Heart right ventricle (tissue), 16 donors: ENCODE results near the gene SLC9A6. TPM values are rescaled to one million over a fixed set of nuclear protein-coding genes. Genes with fewer than 3 reads are reported as not detected.

Experiments
- ATAC-seq, 8 donors: fragments of 200-7000 bp; cut with Tn5 transposase; one replicate each; pipeline ENCODE4 v1.9.1; 2020; ENCODE audit warnings: mild to moderate bottlenecking in 8 of 8, moderate library complexity in 8 of 8, moderate number of reproducible peaks in 1 of 8
- DNase-seq, 2 donors: peaks; one replicate each; pipeline ENCODE4 v3.0.0-alpha.2; 2020
- H3K27ac ChIP-seq, 10 donors: fragments of 200-600 bp; sonication (generic) in 2 of 10; one replicate each; pipeline versions ENCODE4 v1.5.0 to v1.8.0; 2020 to 2022; ENCODE audit warnings: mild to moderate bottlenecking in 3 of 10
- H3K27me3 ChIP-seq, 7 donors: fragments of 200-600 bp; one replicate each; pipeline ENCODE4 v1.8.0; 2021 to 2022; ENCODE audit warnings: mild to moderate bottlenecking in 2 of 7
- H3K36me3 ChIP-seq, 9 donors: fragments of 200-600 bp; sonication (generic) in 1 of 9; one replicate each; pipeline versions ENCODE4 v1.5.0 to v1.8.0; 2020 to 2022; ENCODE audit warnings: mild to moderate bottlenecking in 2 of 9
- H3K4me1 ChIP-seq, 9 donors: fragments of 200-600 bp; sonication (generic) in 1 of 9; one replicate each; pipeline versions ENCODE4 v1.5.0 to v1.8.0; 2020 to 2022; ENCODE audit warnings: mild to moderate bottlenecking in 4 of 9
- H3K4me3 ChIP-seq, 10 donors: fragments of 200-600 bp; sonication (generic) in 2 of 10; one replicate each; pipeline versions ENCODE4 v1.5.0 to v1.8.0; 2020 to 2022; ENCODE audit warnings: mild to moderate bottlenecking in 7 of 10, moderate library complexity in 2 of 10
- H3K9me3 ChIP-seq, 11 donors: fragments of 200-600 bp in 10 of 11; sonication (generic) in 2 of 11; one replicate each; pipeline versions ENCODE4 v1.5.0 to v1.8.0; 2013 to 2022; ENCODE audit warnings: mild to moderate bottlenecking in 2 of 11, control low read depth in 1 of 11, moderate library complexity in 1 of 11
- WGBS, 2 donors: extraction: QIAGEN DNeasy Blood & Tissue Kit; methylation state at CpG; one replicate each; pipeline ENCODE4 v1.1.7; 2013; ENCODE audit warnings: inconsistent platforms in 1 of 2; 5-methylcytosine and 5-hydroxymethylcytosine counted together
- intact Hi-C, 10 donors: fragments of 100-400 bp; cut with DNase I; formaldehyde crosslinking; loops; one replicate each; pipeline versions ENCODE4 v1.11.1 to v1.14.2; 2022
- polyA plus RNA-seq, 2 donors: library from polyadenylated mRNA; stranded (reverse); fragments of 200-250 nt; gene quantifications; one replicate each; pipeline ENCODE4 v1.2.3, GENCODE V29; 2013
- total RNA-seq, 10 donors: library from RNA; stranded (reverse); fragmentation: NEBNext Ultra II Directional in 3 of 10; extraction: Animal tissue kit (Norgen Biotek cat#: 25700) in 3 of 10; gene quantifications; one replicate each; pipeline versions ENCODE4 v1.2.1 to v1.2.4, GENCODE V29; 2021 to 2023
- TF ChIP-seq, protein P1 (sequence below), 9 donors: fragments of 200-600 bp; sonication (generic) in 2 of 9; IDR thresholded peaks; one replicate each; pipeline versions ENCODE4 v1.5.0 to v1.8.0; 2021 to 2022; ENCODE audit warnings: antibody characterized with exemption in 9 of 9, mild to moderate bottlenecking in 5 of 9, moderate library complexity in 1 of 9
- donor health status: Arrhythmogenic right ventricular cardiomyopathy.
- donor health status: ischemic (EF 13 %, LVEDD 7.1; RV severe dilation, severe dysfunction).
- donor health status: healthy with polysubstance abuse.
- donor health status: DM: no; HTN: yes; CAD: no.
- donor health status: DM: no; HTN: no; CAD: no.
- donor health status: ischemic (EF 25% LVEDD 6.9; RV normal size, moderate dysfunction).
- donor health status: ischemic (EF 25% LVEDD 5.7; RV mildly dilated, moderate dysfunction).
- donor health status: healthy.
- donor health status: DM: yes; HTN: yes; CAD: no.
- donor health status: Ischemic cardiomyopathy.
- donor health status: ischemic (EF 35%, LVEDD 5.7; RV mildly dilated, moderate dysfunction).
- donor health status: nonischemic (EF 11% LVEDD 7.7; RV severe dilation, severe dysfunction).
- donor health status: DM: yes; HTN: yes; CAD: no.
- donor health status: PGD.
- donor health status: ischemic (EF 29% LVEDD 5.4; RV normal size, mild dysfunction).
- donor health status: nonischemic (EF 23%, LVEDD 6.1; RV moderate dilation, normal function).

SLC9A6 gene
- total and polyA plus RNA-seq, 12 donors = 11.7 to 18.5 (median 14.5) TPM

- H3K27me3 ChIP-seq = peaks cover 0 to 15% (median 0%) of the 10 kb centered on the region in 7 donors
- H3K27ac ChIP-seq = no peak overlapping the region
- ATAC-seq (no peak), DNase-seq (no peak)
- intact Hi-C loops = loop anchor here in 1 of 10 donors (5.0 kb wide), 1 partner anchor 108 kb away; the partner anchor contains the start of gene FHL1
- no peaks in the 10 kb centered on the region for H3K9me3 ChIP-seq
- no peak overlapping the region for H3K4me3 ChIP-seq
- TF ChIP-seq, protein P1, sequence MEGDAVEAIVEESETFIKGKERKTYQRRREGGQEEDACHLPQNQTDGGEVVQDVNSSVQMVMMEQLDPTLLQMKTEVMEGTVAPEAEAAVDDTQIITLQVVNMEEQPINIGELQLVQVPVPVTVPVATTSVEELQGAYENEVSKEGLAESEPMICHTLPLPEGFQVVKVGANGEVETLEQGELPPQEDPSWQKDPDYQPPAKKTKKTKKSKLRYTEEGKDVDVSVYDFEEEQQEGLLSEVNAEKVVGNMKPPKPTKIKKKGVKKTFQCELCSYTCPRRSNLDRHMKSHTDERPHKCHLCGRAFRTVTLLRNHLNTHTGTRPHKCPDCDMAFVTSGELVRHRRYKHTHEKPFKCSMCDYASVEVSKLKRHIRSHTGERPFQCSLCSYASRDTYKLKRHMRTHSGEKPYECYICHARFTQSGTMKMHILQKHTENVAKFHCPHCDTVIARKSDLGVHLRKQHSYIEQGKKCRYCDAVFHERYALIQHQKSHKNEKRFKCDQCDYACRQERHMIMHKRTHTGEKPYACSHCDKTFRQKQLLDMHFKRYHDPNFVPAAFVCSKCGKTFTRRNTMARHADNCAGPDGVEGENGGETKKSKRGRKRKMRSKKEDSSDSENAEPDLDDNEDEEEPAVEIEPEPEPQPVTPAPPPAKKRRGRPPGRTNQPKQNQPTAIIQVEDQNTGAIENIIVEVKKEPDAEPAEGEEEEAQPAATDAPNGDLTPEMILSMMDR (IDR thresholded peaks at IDR 0.05) = no peak
- H3K4me1 ChIP-seq = peaks cover 0 to 7% (median 0%) of the 10 kb centered on the region in 9 donors
- peaks cover 0 to 10% (median 0%) of the 10 kb centered on the region in 9 donors for H3K36me3 ChIP-seq
Measured at GRCh38 chrX:136039485-136039884, 54.2 kb downstream of the SLC9A6 start.

DNA sequence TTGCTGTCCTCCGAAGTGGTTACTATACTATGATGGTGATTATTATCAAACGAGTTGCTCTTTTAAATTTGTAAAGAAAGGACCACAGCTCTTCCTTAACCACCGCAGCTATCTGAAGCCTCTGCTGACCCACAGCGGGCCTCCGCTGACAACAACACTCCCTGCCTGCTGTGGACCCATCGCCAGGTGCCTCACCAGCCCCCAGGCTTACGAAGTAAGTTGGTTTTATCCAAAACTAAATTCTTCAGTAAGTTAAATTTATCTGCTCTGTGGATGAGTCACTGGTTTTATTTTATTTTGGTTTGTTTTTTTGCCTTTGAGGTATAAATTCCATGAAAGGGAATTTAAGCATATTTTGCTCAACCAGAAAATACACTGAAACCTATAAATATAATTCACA is 54.7 kb downstream of the SLC9A6 start:
- no peak overlapping the region for H3K27ac ChIP-seq
- no peak overlapping the region for H3K4me3 ChIP-seq
- WGBS, 2 donors = 74 to 76% methylated on average over 7 of the region's 7 CpGs
- intact Hi-C loops = loop anchor here in 1 of 10 donors (5.0 kb wide), 1 partner anchor 107 kb away; the partner anchor contains the start of gene FHL1
- no peak for DNase-seq
- H3K36me3 ChIP-seq = peaks cover 0 to 15% (median 0%) of the 10 kb centered on the region in 9 donors
- H3K9me3 ChIP-seq = no peaks in the 10 kb centered on the region
- ATAC-seq = no peak
- peaks cover 0 to 3% (median 0%) of the 10 kb centered on the region in 9 donors for H3K4me1 ChIP-seq
- peaks cover 0 to 15% (median 0%) of the 10 kb centered on the region in 7 donors for H3K27me3 ChIP-seq
- TF ChIP-seq, protein P1 (IDR thresholded peaks at IDR 0.05) = no peak

DNA sequence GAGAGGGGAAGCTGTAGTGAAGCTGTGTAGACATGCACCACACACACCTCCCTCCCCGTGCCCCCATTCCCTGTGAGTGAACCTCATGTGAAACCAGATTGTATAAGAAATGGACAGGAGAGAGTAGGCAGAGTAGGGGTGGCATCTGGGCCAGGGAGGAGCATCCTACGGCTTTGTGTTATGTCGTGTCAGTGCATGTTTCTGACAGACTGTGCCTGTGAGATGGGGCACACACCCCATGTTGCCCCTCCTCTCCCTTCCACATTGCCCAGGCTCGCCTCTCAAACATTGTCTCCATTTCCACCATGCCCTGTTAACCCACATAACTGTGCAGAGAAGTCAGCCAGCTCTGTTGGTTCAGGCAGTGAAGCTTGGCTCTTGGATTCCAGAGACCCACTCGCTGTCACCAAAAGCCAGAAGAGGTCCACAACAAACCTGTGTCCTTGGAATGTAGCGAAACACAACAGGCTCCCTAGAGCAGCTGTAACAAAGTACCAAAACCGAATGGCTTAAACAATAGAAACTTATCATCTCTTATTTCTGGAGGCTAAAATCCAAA is 56.1 kb downstream of the SLC9A6 start:
- no peaks in the 10 kb centered on the region for H3K9me3 ChIP-seq
- peaks cover 0 to 11% (median 0%) of the 10 kb centered on the region in 7 donors for H3K27me3 ChIP-seq
- no peak overlapping the region for H3K27ac ChIP-seq
- no peak overlapping the region for H3K4me3 ChIP-seq
- 96 to 98% methylated on average over 6 to 7 of the region's 7 CpGs for WGBS, 2 donors
- TF ChIP-seq, protein P1 (IDR thresholded peaks at IDR 0.05) = no peak
- H3K36me3 ChIP-seq = peaks cover 0 to 16% (median 0%) of the 10 kb centered on the region in 9 donors
- no peak for DNase-seq
- no peak for ATAC-seq
- intact Hi-C loops = no loop called here
- no peaks in the 10 kb centered on the region for H3K4me1 ChIP-seq

DNA sequence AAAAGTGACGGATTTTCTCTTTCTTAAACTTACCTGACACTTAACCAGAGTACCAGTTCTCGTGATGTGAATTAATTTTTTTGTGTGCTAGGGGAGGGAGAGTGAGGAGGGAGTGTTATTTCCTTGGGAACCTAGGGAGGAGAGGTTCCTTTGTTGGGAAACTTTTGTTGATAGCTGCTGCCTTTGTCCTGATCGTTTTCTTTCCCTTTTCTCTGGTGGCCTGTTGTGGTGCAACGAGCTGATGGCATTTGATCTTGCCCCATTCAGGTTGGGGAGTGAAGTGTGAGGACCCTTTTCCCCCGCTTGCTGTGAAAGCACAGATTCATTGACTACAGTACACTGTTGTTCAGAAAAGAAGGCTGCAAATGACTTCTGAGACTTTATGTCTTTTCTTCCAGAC is 59.8 kb downstream of the SLC9A6 start:
- WGBS, 2 donors = 71 to 80% methylated on average over 5 of the region's 5 CpGs
- Histone ChIP-seq H3K36me3 (peaks cover 0 to 16% (median 0%) of the 10 kb centered on the region in 9 donors), H3K4me1 (no peaks in the 10 kb centered on the region), H3K27ac (no peak overlapping the region), H3K27me3 (peaks cover 0 to 5% (median 0%) of the 10 kb centered on the region in 7 donors), H3K4me3 (no peak overlapping the region), H3K9me3 (no peaks in the 10 kb centered on the region)
- ATAC-seq = no peak
- no peak for DNase-seq
- intact Hi-C loops = no loop called here
- TF ChIP-seq, protein P1 (IDR thresholded peaks at IDR 0.05) = no peak
